ENCODE data around the gene ELL. TPM values are rescaled to one million over a fixed set of nuclear protein-coding genes. Genes with fewer than 3 reads are reported as not detected.
"Not testable (repeated sequence)": the region's sequence is repeated elsewhere in the genome, so short reads cannot be mapped to it uniquely, and the experiment has no call there.

Gene ELL
- total and polyA plus RNA-seq, 3 experiments from 2014 or later: 22.1 to 25.5 (median 24.4) TPM

GRCh38 chr19:18412610-18413239 is 109.1 kb downstream of the ELL start:
- CTCF ChIA-PET: interaction anchor here (1.0 to 10.5 kb wide), 5 partner anchors 23 to 160 kb away, joined by 3 to 100 read pairs (median 5); partner anchors contain the start of gene JUND
- Mint-ChIP-seq H3K27ac (no peak overlapping the region), H3K4me1 (peaks cover 28 to 41% (median 41%) of the 10 kb centered on the region in 3 donors), H3K36me3 (no peaks in the 10 kb centered on the region), H3K27me3 (peaks cover 0 to 4% of the 10 kb centered on the region in 2 donors), H3K9me3 (no peaks in the 10 kb centered on the region), H3K4me3 (no peak overlapping the region)
- Histone ChIP-seq H3K9me3 (ENCODE audit: low read length) (no peaks in the 10 kb centered on the region), H3K4me3 (ENCODE audit: low read length) (no peak overlapping the region), H3K27ac (ENCODE audit: low read depth, low read length) (no peak overlapping the region), H3K27me3 (ENCODE audit: insufficient read depth, low read length, poor library complexity, severe bottlenecking) (no peaks in the 10 kb centered on the region), H3K36me3 (ENCODE audit: insufficient read depth, low read length) (no peaks in the 10 kb centered on the region), H3K4me1 (ENCODE audit: insufficient read depth, low read length) (peaks cover 36% of the 10 kb centered on the region)
- POLR2A ChIA-PET: no interaction called here
- DNase-seq: no peak

- Histone ChIP-seq H3K4me1 (ENCODE audit: insufficient read depth, low read length) (no peaks in the 10 kb centered on the region), H3K9me3 (ENCODE audit: low read length) (no peaks in the 10 kb centered on the region), H3K36me3 (ENCODE audit: insufficient read depth, low read length) (no peaks in the 10 kb centered on the region), H3K27me3 (ENCODE audit: insufficient read depth, low read length, poor library complexity, severe bottlenecking) (no peaks in the 10 kb centered on the region), H3K27ac (ENCODE audit: low read depth, low read length) (no peak overlapping the region), H3K4me3 (ENCODE audit: low read length) (no peak overlapping the region)
- DNase-seq: peak in 1 of 5 donors; percentile 44
- ChIA-PET CTCF (interaction anchor here (1.3 kb wide), 1 partner anchor 19 kb away, joined by 3 read pairs; no protein-coding TSS in a partner anchor), POLR2A (no interaction called here)
- no peaks in the 10 kb centered on the region for H3K36me3 Mint-ChIP-seq
- H3K9me3 Mint-ChIP-seq: no peaks in the 10 kb centered on the region
- no peaks in the 10 kb centered on the region for H3K27me3 Mint-ChIP-seq
- no peak overlapping the region for H3K4me3 Mint-ChIP-seq
- peaks cover 4 to 6% (median 5%) of the 10 kb centered on the region in 3 donors for H3K4me1 Mint-ChIP-seq
- H3K27ac Mint-ChIP-seq: no peak overlapping the region
These were observed 113.8 kb downstream of the ELL start for GRCh38 chr19:18408053-18408476.

- Mint-ChIP-seq H3K4me1 (peaks cover 4 to 6% (median 5%) of the 10 kb centered on the region in 3 donors), H3K36me3 (no peaks in the 10 kb centered on the region), H3K27ac (no peak overlapping the region), H3K27me3 (no peaks in the 10 kb centered on the region), H3K4me3 (no peak overlapping the region), H3K9me3 (no peaks in the 10 kb centered on the region)
- Histone ChIP-seq H3K27ac (ENCODE audit: low read depth, low read length) (no peak overlapping the region), H3K4me3 (ENCODE audit: low read length) (no peak overlapping the region), H3K4me1 (ENCODE audit: insufficient read depth, low read length) (no peaks in the 10 kb centered on the region), H3K27me3 (ENCODE audit: insufficient read depth, low read length, poor library complexity, severe bottlenecking) (no peaks in the 10 kb centered on the region), H3K36me3 (ENCODE audit: insufficient read depth, low read length) (no peaks in the 10 kb centered on the region), H3K9me3 (ENCODE audit: low read length) (no peaks in the 10 kb centered on the region)
- CTCF ChIA-PET: interaction anchor here (0.8 to 1.3 kb wide), 4 partner anchors 18 to 182 kb away, joined by 3 read pairs; no protein-coding TSS in a partner anchor
- DNase-seq: no peak
- POLR2A ChIA-PET: no interaction called here
These were observed 115.1 kb downstream of the ELL start for GRCh38 chr19:18406749-18407148.

GRCh38 chr19:18405754-18406153 is 116.1 kb downstream of the ELL start:
- POLR2A ChIA-PET: interaction anchor here (0.6 kb wide), 1 partner anchor 183 kb away, joined by 4 read pairs; no protein-coding TSS in a partner anchor
- H3K27me3 ChIP-seq (ENCODE audit: insufficient read depth, low read length, poor library complexity, severe bottlenecking); H3K27ac ChIP-seq (ENCODE audit: low read depth, low read length); H3K4me3 Mint-ChIP-seq; H3K27me3 Mint-ChIP-seq; H3K4me1 ChIP-seq (ENCODE audit: insufficient read depth, low read length); H3K9me3 ChIP-seq (ENCODE audit: low read length); H3K27ac Mint-ChIP-seq; H3K36me3 ChIP-seq (ENCODE audit: insufficient read depth, low read length); H3K4me3 ChIP-seq (ENCODE audit: low read length); H3K36me3 Mint-ChIP-seq; DNase-seq; H3K9me3 Mint-ChIP-seq; H3K4me1 Mint-ChIP-seq: not testable (repeated sequence)
- CTCF ChIA-PET: interaction anchor here (1.1 kb wide), 1 partner anchor 11 kb away, joined by 5 read pairs; no protein-coding TSS in a partner anchor

GRCh38 chr19:18402455-18403248 is 119.2 kb downstream of the ELL start:
- H3K36me3 ChIP-seq (ENCODE audit: insufficient read depth, low read length); POLR2A ChIA-PET; H3K4me1 ChIP-seq (ENCODE audit: insufficient read depth, low read length); H3K9me3 ChIP-seq (ENCODE audit: low read length); H3K36me3 Mint-ChIP-seq; H3K9me3 Mint-ChIP-seq; H3K4me1 Mint-ChIP-seq; DNase-seq; H3K4me3 Mint-ChIP-seq; H3K4me3 ChIP-seq (ENCODE audit: low read length); H3K27ac Mint-ChIP-seq; H3K27me3 ChIP-seq (ENCODE audit: insufficient read depth, low read length, poor library complexity, severe bottlenecking): not testable (repeated sequence)
- peaks cover 8 to 11% of the 10 kb centered on the region in 2 donors for H3K27me3 Mint-ChIP-seq
- CTCF ChIA-PET: interaction anchor here (1.9 kb wide), 1 partner anchor 14 kb away, joined by 14 read pairs; no protein-coding TSS in a partner anchor
- peak overlapping the region; percentile 21 for H3K27ac ChIP-seq (ENCODE audit: low read depth, low read length)

GRCh38 chr19:18401580-18402112 is 120.2 kb downstream of the ELL start:
- Histone ChIP-seq H3K36me3 (ENCODE audit: insufficient read depth, low read length) (no peaks in the 10 kb centered on the region), H3K27me3 (ENCODE audit: insufficient read depth, low read length, poor library complexity, severe bottlenecking) (peaks cover 16% of the 10 kb centered on the region), H3K9me3 (ENCODE audit: low read length) (no peaks in the 10 kb centered on the region), H3K4me1 (ENCODE audit: insufficient read depth, low read length) (peaks cover 6% of the 10 kb centered on the region), H3K27ac (ENCODE audit: low read depth, low read length) (peak overlapping the region; percentile 21), H3K4me3 (ENCODE audit: low read length) (no peak overlapping the region)
- ChIA-PET POLR2A (interaction anchor here (1.0 kb wide), 1 partner anchor 13 kb away, joined by 3 read pairs; no protein-coding TSS in a partner anchor), CTCF (interaction anchor here (1.2 to 1.9 kb wide), 2 partner anchors 9 to 13 kb away, joined by 3 to 14 read pairs; no protein-coding TSS in a partner anchor)
- Mint-ChIP-seq H3K4me1 (peaks cover 0 to 6% (median 0%) of the 10 kb centered on the region in 3 donors), H3K27ac (no peak overlapping the region), H3K27me3 (peaks cover 14 to 17% of the 10 kb centered on the region in 2 donors), H3K9me3 (no peaks in the 10 kb centered on the region), H3K36me3 (no peaks in the 10 kb centered on the region), H3K4me3 (no peak overlapping the region)
- no peak for DNase-seq

GRCh38 chr19:18399008-18399407 is 122.9 kb downstream of the ELL start:
- POLR2A ChIA-PET: no interaction called here
- peaks cover 19 to 21% of the 10 kb centered on the region in 2 donors for H3K27me3 Mint-ChIP-seq
- no peaks in the 10 kb centered on the region for H3K36me3 Mint-ChIP-seq
- Histone ChIP-seq H3K27me3 (ENCODE audit: insufficient read depth, low read length, poor library complexity, severe bottlenecking) (peaks cover 16% of the 10 kb centered on the region), H3K4me1 (ENCODE audit: insufficient read depth, low read length) (peaks cover 6% of the 10 kb centered on the region), H3K9me3 (ENCODE audit: low read length) (no peaks in the 10 kb centered on the region), H3K36me3 (ENCODE audit: insufficient read depth, low read length) (no peaks in the 10 kb centered on the region), H3K4me3 (ENCODE audit: low read length) (no peak overlapping the region), H3K27ac (ENCODE audit: low read depth, low read length) (no peak overlapping the region)
- CTCF ChIA-PET: interaction anchor here (0.8 to 1.4 kb wide), 2 partner anchors 10 to 11 kb away, joined by 4 to 8 read pairs; no protein-coding TSS in a partner anchor
- DNase-seq: no peak
- no peak overlapping the region for H3K4me3 Mint-ChIP-seq
- H3K27ac Mint-ChIP-seq: no peak overlapping the region
- no peaks in the 10 kb centered on the region for H3K9me3 Mint-ChIP-seq
- peaks cover 0 to 6% (median 0%) of the 10 kb centered on the region in 3 donors for H3K4me1 Mint-ChIP-seq
